PC-9 (cell line): ENCODE data around the gene USP36.

Experiments
- CTCF ChIP-seq: fragments of 200-600 bp; sonication (generic); conservative IDR thresholded peaks from 2 replicates; pipeline ENCODE4 v1.6.1; 2017; ENCODE audit warnings: mixed run types, antibody characterized with exemption, mild to moderate bottlenecking, moderate library complexity
- EZH2 ChIP-seq: fragments of 200-600 bp; sonication (generic); IDR thresholded peaks from 2 replicates; pipeline ENCODE4 v1.8.0; 2017; ENCODE audit warnings: antibody characterized with exemption, low read depth

- TF ChIP-seq EZH2, result no peak
- no peak for TF ChIP-seq CTCF
These were observed 4.1 kb downstream of the USP36 start for GRCh38 chr17:78836420-78837021.
